Epidermal melanocyte (primary cell): ENCODE results near the gene JMJD1C.
"Not testable (repeated sequence)": the region's sequence is repeated elsewhere in the genome, so short reads cannot be mapped to it uniquely, and the experiment has no call there.

ENCODE experiments used
- DNase-seq: peaks from one replicate; pipeline ENCODE4 v3.0.0; 2011; ENCODE audit warnings: low spot score; ENCODE audit not compliant: insufficient read length

Gene JMJD1C

GRCh38 chr10:63173468-63174232, 292.1 kb downstream of the JMJD1C start:
- DNase-seq = no peak

- DNase-seq = no peak
Measured at GRCh38 chr10:63171926-63172325, 293.9 kb downstream of the JMJD1C start.

- no peak for DNase-seq
Measured at GRCh38 chr10:63171255-63171855, 294.4 kb downstream of the JMJD1C start.

GRCh38 chr10:63169624-63170023, 296.2 kb downstream of the JMJD1C start:
- DNase-seq = no peak

GRCh38 chr10:63168821-63169462, 296.8 kb downstream of the JMJD1C start:
- no peak for DNase-seq

- peak; percentile 23 for DNase-seq
Measured at GRCh38 chr10:63166742-63167258, 299.0 kb downstream of the JMJD1C start.

GRCh38 chr10:63165249-63165648, 300.5 kb downstream of the JMJD1C start:
- no peak for DNase-seq

GRCh38 chr10:63164166-63164623, 301.6 kb downstream of the JMJD1C start:
- DNase-seq = no peak

- no peak for DNase-seq
Measured at GRCh38 chr10:63161592-63161991, 304.2 kb downstream of the JMJD1C start.

- DNase-seq = peak; percentile 59
Measured at GRCh38 chr10:63157845-63158624, 307.7 kb downstream of the JMJD1C start.

GRCh38 chr10:63156236-63156635, 309.5 kb downstream of the JMJD1C start:
- no peak for DNase-seq

- no peak for DNase-seq
Measured at GRCh38 chr10:63155388-63156020, 310.3 kb downstream of the JMJD1C start.

GRCh38 chr10:63154546-63155387, 311.0 kb downstream of the JMJD1C start:
- DNase-seq = no peak

GRCh38 chr10:63153868-63154545, 311.8 kb downstream of the JMJD1C start:
- not testable (repeated sequence) for DNase-seq

- no peak for DNase-seq
Measured at GRCh38 chr10:63150745-63151144, 315.0 kb downstream of the JMJD1C start.

GRCh38 chr10:63146503-63146902, 319.3 kb downstream of the JMJD1C start:
- DNase-seq = no peak

GRCh38 chr10:63145782-63146181, 320.0 kb downstream of the JMJD1C start:
- DNase-seq = no peak

GRCh38 chr10:63143987-63144386, 321.8 kb downstream of the JMJD1C start:
- no peak for DNase-seq

- no peak for DNase-seq
Measured at GRCh38 chr10:63142136-63142535, 323.6 kb downstream of the JMJD1C start.
